GM23248 (cell line): ENCODE data around the gene ZNF836.

Source experiments
- EZH2 ChIP-seq: fragments of 200-600 bp; sonication (generic); IDR thresholded peaks from 2 replicates; pipeline ENCODE4 v1.6.1; 2018; ENCODE audit warnings: antibody characterized with exemption, mild to moderate bottlenecking; ENCODE audit not compliant: insufficient read depth, poor library complexity, severe bottlenecking
- EZH2phosphoT487 ChIP-seq: fragments of 200-600 bp; sonication (generic); IDR thresholded peaks from 2 replicates; pipeline ENCODE4 v1.6.1; 2018; ENCODE audit warnings: antibody characterized with exemption, moderate library complexity, mild to moderate bottlenecking, low read depth; ENCODE audit not compliant: insufficient read depth

DNA sequence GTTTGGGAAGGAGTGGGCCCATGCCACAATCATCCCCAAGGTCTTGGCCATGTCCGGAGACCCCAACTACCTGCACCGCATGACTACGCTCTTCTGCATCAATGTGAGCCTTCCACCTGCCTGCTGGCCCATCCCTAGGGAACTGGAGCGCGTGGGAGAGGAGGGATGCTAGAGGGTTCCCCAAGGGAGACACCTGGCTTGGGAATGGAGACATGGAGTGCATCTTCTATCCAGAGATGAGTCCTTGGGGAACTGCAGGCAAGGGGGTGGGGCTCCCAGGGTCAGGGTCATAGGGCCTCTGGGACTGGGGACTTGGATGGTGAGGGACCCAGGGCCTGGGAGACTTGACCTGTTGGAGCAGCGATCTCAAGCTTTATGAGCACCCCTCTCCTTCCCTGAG, 49.6 kb upstream of the ZNF836 start:
- TF ChIP-seq EZH2: no peak
- TF ChIP-seq EZH2phosphoT487: no peak
